Mucosa of descending colon (tissue), 3 donors: ENCODE measurements around the gene ETS2. TPM values are rescaled to one million over a fixed set of nuclear protein-coding genes. Genes with fewer than 3 reads are reported as not detected.

Experiments
- ATAC-seq: fragments of 200-7000 bp; cut with Tn5 transposase; one replicate; pipeline ENCODE4 v1.9.1; 2020; ENCODE audit warnings: mild to moderate bottlenecking, moderate library complexity
- DNase-seq, 3 donors: peaks; one replicate each; pipeline ENCODE4 v3.0.0-alpha.2; 2020
- H3K36me3 ChIP-seq: fragments of 200-600 bp; one replicate; pipeline ENCODE4 v1.8.0; 2021; ENCODE audit warnings: low read depth, mild to moderate bottlenecking
- H3K4me1 ChIP-seq: fragments of 200-600 bp; one replicate; pipeline ENCODE4 v1.8.0; 2021; ENCODE audit warnings: low read depth, mild to moderate bottlenecking
- H3K4me3 ChIP-seq: fragments of 200-600 bp; one replicate; pipeline ENCODE4 v1.8.0; 2021; ENCODE audit warnings: mild to moderate bottlenecking
- H3K9me3 ChIP-seq: fragments of 200-600 bp; one replicate; pipeline ENCODE4 v1.8.0; 2021; ENCODE audit warnings: mild to moderate bottlenecking
- CTCF ChIP-seq: fragments of 200-600 bp; IDR thresholded peaks from one replicate; pipeline ENCODE4 v1.8.0; 2022; ENCODE audit warnings: antibody characterized with exemption, mild to moderate bottlenecking
- intact Hi-C, 2 donors: fragments of 100-400 bp; cut with DNase I in 1 of 2; cut with micrococcal nuclease in 1 of 2; formaldehyde crosslinking; loops; one replicate each; pipeline versions ENCODE4 v1.11.0 to v1.11.1; 2022; cut with DNase I, micrococcal nuclease
- total RNA-seq, 3 donors: library from RNA; stranded (reverse); fragmentation: NEBNext Ultra II Directional in 2 of 3; extraction: Animal tissue kit (Norgen Biotek cat#: 25700) in 2 of 3; gene quantifications; one replicate each; pipeline versions ENCODE4 v1.2.1 to v1.2.4, GENCODE V29; 2021 to 2023
- donor health status: DM: no; HTN: no; CAD: no; lungs with moderate emphysema.
- donor health status: DM: no; HTN: no; CAD: no.
- donor health status: DM: no; HTN: yes; CAD: no.

The ETS2 gene
- total RNA-seq, 3 donors from 2014 or later = 115 to 222 (median 171) TPM

GRCh38 chr21:38820471-38821239 lies 14.9 kb downstream of the ETS2 start:
- Histone ChIP-seq H3K4me3 (no peak overlapping the region), H3K4me1 (peaks cover 51% of the 10 kb centered on the region), H3K36me3 (peaks cover 6% of the 10 kb centered on the region), H3K9me3 (no peaks in the 10 kb centered on the region)
- intact Hi-C loops = no loop called here
- TF ChIP-seq CTCF = no peak
- peak; percentile 27 for ATAC-seq
- peak in 2 of 3 donors; percentile 57 to 63 for DNase-seq

- no peak for TF ChIP-seq CTCF
- ATAC-seq (peak; percentile 8), DNase-seq (peak in 2 of 3 donors; percentile 52 to 67)
- Histone ChIP-seq H3K36me3 (peaks cover 6% of the 10 kb centered on the region), H3K9me3 (no peaks in the 10 kb centered on the region), H3K4me1 (peaks cover 51% of the 10 kb centered on the region), H3K4me3 (no peak overlapping the region)
- intact Hi-C loops = no loop called here
Measured at GRCh38 chr21:38821248-38821647, 15.5 kb downstream of the ETS2 start.

- TF ChIP-seq CTCF = no peak
- no peak overlapping the region for H3K4me3 ChIP-seq
- DNase-seq = no peak
- peaks cover 51% of the 10 kb centered on the region for H3K4me1 ChIP-seq
- intact Hi-C loops = no loop called here
- H3K9me3 ChIP-seq = no peaks in the 10 kb centered on the region
- H3K36me3 ChIP-seq = peaks cover 6% of the 10 kb centered on the region
- ATAC-seq = no peak
Measured at GRCh38 chr21:38821959-38822682, 16.4 kb downstream of the ETS2 start.

GRCh38 chr21:38822778-38823238 lies 17.1 kb downstream of the ETS2 start:
- no peak for ATAC-seq
- Histone ChIP-seq H3K4me3 (no peak overlapping the region), H3K36me3 (peaks cover 6% of the 10 kb centered on the region), H3K9me3 (no peaks in the 10 kb centered on the region), H3K4me1 (peaks cover 45% of the 10 kb centered on the region)
- intact Hi-C loops = no loop called here
- no peak for TF ChIP-seq CTCF
- peak in 1 of 3 donors; percentile 42 for DNase-seq

- H3K36me3 ChIP-seq = peaks cover 6% of the 10 kb centered on the region
- H3K4me3 ChIP-seq = no peak overlapping the region
- peaks cover 38% of the 10 kb centered on the region for H3K4me1 ChIP-seq
- ATAC-seq (no peak), DNase-seq (no peak)
- intact Hi-C loops = no loop called here
- no peaks in the 10 kb centered on the region for H3K9me3 ChIP-seq
- TF ChIP-seq CTCF = no peak
Measured at GRCh38 chr21:38823737-38824123, 18.0 kb downstream of the ETS2 start.
